HepG2 (cell line): ENCODE results near the gene ENTPD5. TPM values are rescaled to one million over a fixed set of nuclear protein-coding genes. Genes with fewer than 3 reads are reported as not detected.
A peak's percentile ranks its signal among the peaks of the same experiment; 100 is the strongest.

Experiments used
- CEBPZ ChIP-seq: IDR thresholded peaks from 2 replicates; pipeline ENCODE4 v1.6.1; 2012; ENCODE audit warnings: low read length, improper control_type of control experiment
- CREM ChIP-seq, 2 experiments: sonication (generic) in 1 of 2; formaldehyde crosslinking in 1 of 2; IDR thresholded peaks; 2 replicates each; pipeline versions ENCODE4 v1.4.0 to v1.6.1; 2016 to 2020; ENCODE audit warnings: antibody characterized with exemption in 1 of 2, mild to moderate bottlenecking in 1 of 2, missing genetic modification reagents in 1 of 2
- ELF4 ChIP-seq: sonication (generic); formaldehyde crosslinking; IDR thresholded peaks from 2 replicates; pipeline ENCODE4 v1.5.0; 2020; ENCODE audit warnings: missing genetic modification reagents, mild to moderate bottlenecking, moderate library complexity, borderline replicate concordance
- HINFP ChIP-seq: sonication (generic); formaldehyde crosslinking; IDR thresholded peaks from 2 replicates; pipeline ENCODE4 v1.4.0; 2020; ENCODE audit warnings: low read depth, mild to moderate bottlenecking, missing genetic modification reagents
- MBNL3 ChIP-seq: fragments of 250-450 bp; sonication (Bioruptor Pico); conservative IDR thresholded peaks from 2 replicates; pipeline ENCODE4 v1.8.0; 2022; ENCODE audit warnings: mild to moderate bottlenecking, inconsistent platforms
- NFRKB ChIP-seq: fragments of 450-650 bp; IDR thresholded peaks from 2 replicates; pipeline ENCODE4 v1.6.1; 2017
- PHF8 ChIP-seq: sonication (generic); formaldehyde crosslinking; IDR thresholded peaks from 2 replicates; pipeline ENCODE4 v1.5.0; 2020; ENCODE audit warnings: missing genetic modification reagents
- ZNF124 ChIP-seq: sonication (generic); formaldehyde crosslinking; IDR thresholded peaks from 2 replicates; pipeline ENCODE4 v1.4.0; 2020; ENCODE audit warnings: missing genetic modification reagents
- ZNF569 ChIP-seq: sonication (generic); formaldehyde crosslinking; IDR thresholded peaks from 2 replicates; pipeline ENCODE4 v1.5.0; 2020; ENCODE audit warnings: mild to moderate bottlenecking, missing genetic modification reagents, moderate library complexity, borderline replicate concordance
- ZNF710 ChIP-seq: sonication (generic); formaldehyde crosslinking; IDR thresholded peaks from 2 replicates; pipeline ENCODE4 v1.5.0; 2020; ENCODE audit warnings: mild to moderate bottlenecking, missing genetic modification reagents, borderline replicate concordance
- ZNF773 ChIP-seq: sonication (generic); formaldehyde crosslinking; IDR thresholded peaks from 2 replicates; pipeline ENCODE4 v1.4.0; 2020; ENCODE audit warnings: missing genetic modification reagents, borderline replicate concordance
- polyA plus RNA-seq, 8 experiments: library from polyadenylated mRNA; depleted of rRNA in 3 of 8; stranded (reverse) in 7 of 8; unstranded in 1 of 8; fragments of >200 nt; fragmentation: Illumina TruSeq in 4 of 8; extraction: Trizol in 4 of 8; gene quantifications; 2 replicates each; pipeline versions ENCODE4 v1.2.1 to v1.2.3, GENCODE V29; 2011 to 2016; ENCODE audit warnings: low read depth in 4 of 8, missing spikeins in 1 of 8, mixed read lengths in 1 of 8; ENCODE audit not compliant: insufficient read depth in 1 of 8
- total RNA-seq, 5 experiments: library from RNA; depleted of rRNA; stranded (reverse); fragments of >200 nt; fragmentation: Illumina TruSeq; extraction: Trizol; gene quantifications; 2 replicates each; pipeline ENCODE4 v1.2.3, GENCODE V29; 2016; ENCODE audit warnings: low read depth in 1 of 5
- TF ChIP-seq, protein P1 (sequence below): sonication (generic); formaldehyde crosslinking; IDR thresholded peaks from 2 replicates; pipeline ENCODE4 v1.4.0; 2020; ENCODE audit warnings: missing genetic modification reagents, borderline replicate concordance
- TF ChIP-seq, protein P2 (sequence below), 2 experiments: sonication (generic) in 1 of 2; formaldehyde crosslinking in 1 of 2; IDR thresholded peaks; 2 replicates each; pipeline versions ENCODE4 v1.4.0 to v1.6.1; 2016 to 2020; ENCODE audit warnings: borderline replicate concordance in 1 of 2, low read depth in 1 of 2, mild to moderate bottlenecking in 1 of 2, missing genetic modification reagents in 1 of 2

Gene ENTPD5
- total and polyA plus RNA-seq, 2 of the 13 experiments (the other 11 are each of a cell fraction or from before 2014, with no cell fraction given) = 33.8 to 43.3 TPM

GRCh38 chr14:73949752-73950734, 69.0 kb downstream of the ENTPD5 start, which contains the start of the genes COQ6 and FAM161B (continued):
- peak; percentile 72 for TF ChIP-seq HINFP (CRISPR knock-in tag)
- peak; percentile 77 for TF ChIP-seq CREM (IDR thresholded peaks at IDR 0.05)
- no peak; the same call in 1 of the 2 replicates for TF ChIP-seq CREM (CRISPR knock-in tag; IDR thresholded peaks at IDR 0.05)
- TF ChIP-seq NFRKB = no peak
- TF ChIP-seq ELF4 (CRISPR knock-in tag) = peak; percentile 84
- no peak for TF ChIP-seq CEBPZ
- peak; percentile 98 for TF ChIP-seq PHF8 (CRISPR knock-in tag)
- TF ChIP-seq ZNF124 = peak; percentile 81; the same call in 1 of the 2 replicates
- TF ChIP-seq, protein P1, sequence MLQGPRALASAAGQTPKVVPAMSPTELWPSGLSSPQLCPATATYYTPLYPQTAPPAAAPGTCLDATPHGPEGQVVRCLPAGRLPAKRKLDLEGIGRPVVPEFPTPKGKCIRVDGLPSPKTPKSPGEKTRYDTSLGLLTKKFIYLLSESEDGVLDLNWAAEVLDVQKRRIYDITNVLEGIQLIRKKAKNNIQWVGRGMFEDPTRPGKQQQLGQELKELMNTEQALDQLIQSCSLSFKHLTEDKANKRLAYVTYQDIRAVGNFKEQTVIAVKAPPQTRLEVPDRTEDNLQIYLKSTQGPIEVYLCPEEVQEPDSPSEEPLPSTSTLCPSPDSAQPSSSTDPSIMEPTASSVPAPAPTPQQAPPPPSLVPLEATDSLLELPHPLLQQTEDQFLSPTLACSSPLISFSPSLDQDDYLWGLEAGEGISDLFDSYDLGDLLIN = no peak; the same call in 1 of the 2 replicates
- TF ChIP-seq ZNF569 = no peak; the same call in 1 of the 2 replicates
- TF ChIP-seq, protein P2, sequence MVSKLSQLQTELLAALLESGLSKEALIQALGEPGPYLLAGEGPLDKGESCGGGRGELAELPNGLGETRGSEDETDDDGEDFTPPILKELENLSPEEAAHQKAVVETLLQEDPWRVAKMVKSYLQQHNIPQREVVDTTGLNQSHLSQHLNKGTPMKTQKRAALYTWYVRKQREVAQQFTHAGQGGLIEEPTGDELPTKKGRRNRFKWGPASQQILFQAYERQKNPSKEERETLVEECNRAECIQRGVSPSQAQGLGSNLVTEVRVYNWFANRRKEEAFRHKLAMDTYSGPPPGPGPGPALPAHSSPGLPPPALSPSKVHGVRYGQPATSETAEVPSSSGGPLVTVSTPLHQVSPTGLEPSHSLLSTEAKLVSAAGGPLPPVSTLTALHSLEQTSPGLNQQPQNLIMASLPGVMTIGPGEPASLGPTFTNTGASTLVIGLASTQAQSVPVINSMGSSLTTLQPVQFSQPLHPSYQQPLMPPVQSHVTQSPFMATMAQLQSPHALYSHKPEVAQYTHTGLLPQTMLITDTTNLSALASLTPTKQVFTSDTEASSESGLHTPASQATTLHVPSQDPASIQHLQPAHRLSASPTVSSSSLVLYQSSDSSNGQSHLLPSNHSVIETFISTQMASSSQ (IDR thresholded peaks at IDR 0.05; ENCODE audit: low read depth) = no peak
- TF ChIP-seq, protein P2 (CRISPR knock-in tag; IDR thresholded peaks at IDR 0.05; ENCODE audit: borderline replicate concordance) = 0 out of 2 replicates have a peak, but pooled peaks have one; percentile 36
- TF ChIP-seq ZNF710 (CRISPR knock-in tag) = no peak
- TF ChIP-seq ZNF773 = no peak
- no peak for TF ChIP-seq MBNL3 (CRISPR knock-in tag)
